MCF 10A (cell line): ENCODE measurements around the gene PAGE1. TPM values are rescaled to one million over a fixed set of nuclear protein-coding genes. Genes with fewer than 3 reads are reported as not detected.
"Not testable (repeated sequence)": the region's sequence is repeated elsewhere in the genome, so short reads cannot be mapped to it uniquely, and the experiment has no call there.

ENCODE experiments used
- BruUV-seq: library from RNA; stranded (reverse); fragments of 400-500 nt; replicated peaks from 2 replicates; lab custom pipeline; 2021; lab: Mats Ljungman, UMichigan
- CTCF ChIA-PET: fragments of 300-600 bp; sonication (Branson Sonifier 250); formaldehyde crosslinking; extraction: SDS; loops from one replicate; lab custom pipeline; 2021; ENCODE audit warnings: antibody characterized with exemption, inconsistent platforms; lab: Yijun Ruan, JAX
- POLR2A ChIA-PET: fragments of 300-600, 350-650 bp; sonication (Branson Sonifier 250); formaldehyde crosslinking; extraction: SDS; loops from one replicate; lab custom pipeline; 2020; ENCODE audit warnings: antibody characterized with exemption, inconsistent platforms; lab: Yijun Ruan, JAX
- DNase-seq: peaks from one replicate; pipeline ENCODE4 v3.0.0-alpha.2; 2018; ENCODE audit not compliant: unreplicated experiment
- H3K27ac Mint-ChIP-seq: one replicate; pipeline ENCODE4 v1.8.0; 2022; ENCODE audit warnings: mild to moderate bottlenecking, low read depth, mixed read lengths; ENCODE audit not compliant: unreplicated experiment
- H3K27me3 Mint-ChIP-seq: one replicate; pipeline ENCODE4 v1.8.0; 2022; ENCODE audit warnings: mixed read lengths; ENCODE audit not compliant: insufficient read depth, unreplicated experiment
- H3K36me3 Mint-ChIP-seq: one replicate; pipeline ENCODE4 v1.8.0; 2022; ENCODE audit warnings: mild to moderate bottlenecking, moderate library complexity, mixed read lengths; ENCODE audit not compliant: insufficient read depth, unreplicated experiment
- H3K4me1 Mint-ChIP-seq: one replicate; pipeline ENCODE4 v1.8.0; 2022; ENCODE audit warnings: mixed read lengths; ENCODE audit not compliant: insufficient read depth, unreplicated experiment
- H3K4me3 Mint-ChIP-seq: one replicate; pipeline ENCODE4 v1.8.0; 2022; ENCODE audit warnings: mild to moderate bottlenecking, moderate library complexity, mixed read lengths; ENCODE audit not compliant: unreplicated experiment
- H3K9me3 Mint-ChIP-seq: one replicate; pipeline ENCODE4 v1.8.0; 2022; ENCODE audit warnings: mixed read lengths; ENCODE audit not compliant: unreplicated experiment
- intact Hi-C: fragments of 100-400 bp; cut with micrococcal nuclease; formaldehyde crosslinking; loops from 2 replicates; pipeline ENCODE4 v1.14.1; 2022
- total RNA-seq: library from RNA; stranded (reverse); gene quantifications from 2 replicates; pipeline ENCODE4 v1.2.3, GENCODE V29; 2022
- TF ChIP-seq, protein P1 (sequence below): fragments of 200-600 bp; IDR thresholded peaks from one replicate; pipeline ENCODE4 v1.8.0; 2022; ENCODE audit warnings: antibody characterized with exemption, mild to moderate bottlenecking; ENCODE audit not compliant: unreplicated experiment

PAGE1 gene
- total RNA-seq, 1 experiment from 2014 or later, result not detected

DNA sequence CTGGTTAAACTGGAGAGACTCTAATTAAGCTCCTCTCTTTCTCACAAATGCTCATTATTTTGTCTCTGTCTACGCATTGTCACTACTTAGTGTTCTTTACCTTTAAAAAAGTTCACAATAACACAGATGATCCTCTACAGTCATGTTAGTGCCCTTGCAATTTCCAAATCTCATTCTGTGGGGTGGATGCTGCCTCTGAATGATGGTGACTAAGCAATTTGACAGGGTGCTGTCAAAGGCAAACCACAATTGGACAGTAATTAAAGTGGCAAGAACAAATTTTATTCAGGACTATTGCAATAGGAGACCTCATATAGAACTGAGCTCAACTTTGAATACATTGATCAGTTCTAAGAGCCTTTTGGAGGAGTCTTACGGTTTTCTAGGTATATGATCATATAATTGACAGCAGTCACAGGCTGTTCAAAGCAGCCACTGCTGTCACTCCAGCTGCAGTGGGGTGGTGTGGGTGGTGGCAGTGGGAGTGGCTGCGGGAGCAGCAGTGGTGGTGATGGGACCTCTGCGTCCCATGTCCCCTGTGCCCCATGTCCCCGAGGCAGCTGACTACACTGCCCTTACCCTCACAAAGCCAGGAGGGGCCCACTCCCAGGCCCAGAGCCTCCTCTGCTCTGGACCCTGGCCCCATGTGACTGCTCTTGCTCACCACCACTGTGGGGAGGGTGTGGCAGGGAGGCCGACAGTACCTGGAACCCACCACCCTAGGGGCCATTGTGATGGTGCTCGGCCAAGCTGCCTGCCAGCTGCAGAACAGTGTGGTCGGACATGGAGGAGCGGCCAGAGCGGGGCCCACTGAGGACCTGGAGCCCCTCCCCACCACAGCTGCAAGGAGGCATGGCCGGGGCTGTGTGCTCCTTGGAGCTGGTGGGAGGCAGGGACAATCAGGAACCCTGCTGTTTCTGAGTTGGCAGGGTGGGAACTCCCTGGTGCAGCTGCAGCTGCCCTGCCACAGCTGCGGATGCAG lies 30.4 kb upstream of the PAGE1 start:
- TF ChIP-seq, protein P1, sequence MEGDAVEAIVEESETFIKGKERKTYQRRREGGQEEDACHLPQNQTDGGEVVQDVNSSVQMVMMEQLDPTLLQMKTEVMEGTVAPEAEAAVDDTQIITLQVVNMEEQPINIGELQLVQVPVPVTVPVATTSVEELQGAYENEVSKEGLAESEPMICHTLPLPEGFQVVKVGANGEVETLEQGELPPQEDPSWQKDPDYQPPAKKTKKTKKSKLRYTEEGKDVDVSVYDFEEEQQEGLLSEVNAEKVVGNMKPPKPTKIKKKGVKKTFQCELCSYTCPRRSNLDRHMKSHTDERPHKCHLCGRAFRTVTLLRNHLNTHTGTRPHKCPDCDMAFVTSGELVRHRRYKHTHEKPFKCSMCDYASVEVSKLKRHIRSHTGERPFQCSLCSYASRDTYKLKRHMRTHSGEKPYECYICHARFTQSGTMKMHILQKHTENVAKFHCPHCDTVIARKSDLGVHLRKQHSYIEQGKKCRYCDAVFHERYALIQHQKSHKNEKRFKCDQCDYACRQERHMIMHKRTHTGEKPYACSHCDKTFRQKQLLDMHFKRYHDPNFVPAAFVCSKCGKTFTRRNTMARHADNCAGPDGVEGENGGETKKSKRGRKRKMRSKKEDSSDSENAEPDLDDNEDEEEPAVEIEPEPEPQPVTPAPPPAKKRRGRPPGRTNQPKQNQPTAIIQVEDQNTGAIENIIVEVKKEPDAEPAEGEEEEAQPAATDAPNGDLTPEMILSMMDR, result no peak
- BruUV-seq, result no TSS peak
- H3K27ac Mint-ChIP-seq, result no peak overlapping the region
- H3K4me1 Mint-ChIP-seq, result no peaks in the 10 kb centered on the region
- no peaks in the 10 kb centered on the region for H3K9me3 Mint-ChIP-seq
- H3K36me3 Mint-ChIP-seq, result no peaks in the 10 kb centered on the region
- peaks cover 11% of the 10 kb centered on the region for H3K27me3 Mint-ChIP-seq
- no peak for DNase-seq
- ChIA-PET POLR2A (no interaction called here), CTCF (no interaction called here)
- intact Hi-C loops, result no loop called here
- H3K4me3 Mint-ChIP-seq, result no peak overlapping the region

GRCh38 chrX:49725401-49725800 lies 29.6 kb upstream of the PAGE1 start:
- DNase-seq, result no peak
- TF ChIP-seq, protein P1, result no peak
- ChIA-PET POLR2A (no interaction called here), CTCF (no interaction called here)
- Mint-ChIP-seq H3K27me3 (peaks cover 19% of the 10 kb centered on the region), H3K27ac (no peak overlapping the region), H3K36me3 (no peaks in the 10 kb centered on the region), H3K9me3 (no peaks in the 10 kb centered on the region), H3K4me1 (no peaks in the 10 kb centered on the region), H3K4me3 (no peak overlapping the region)
- intact Hi-C loops, result no loop called here
- BruUV-seq, result no TSS peak

DNA sequence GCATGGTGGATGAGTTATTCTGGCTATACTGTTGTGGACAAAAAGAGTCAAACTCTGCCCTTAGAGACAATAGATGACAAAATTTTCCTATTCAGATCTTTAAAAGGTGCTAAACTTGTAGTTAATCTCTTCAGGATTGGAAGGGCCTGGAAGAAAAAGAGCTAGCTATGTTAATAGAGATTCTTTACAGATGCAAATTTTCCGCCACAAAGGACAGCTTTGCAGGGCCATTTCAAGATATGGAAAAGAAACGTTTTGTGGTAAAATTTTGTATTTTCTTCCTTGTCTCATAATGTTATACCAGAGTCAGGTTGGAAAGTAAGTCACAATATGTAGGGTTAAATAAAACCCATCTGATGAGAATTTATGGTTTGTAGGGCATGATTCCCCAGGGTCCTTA lies 24.3 kb upstream of the PAGE1 start:
- H3K9me3 Mint-ChIP-seq, H3K27ac Mint-ChIP-seq, BruUV-seq, intact Hi-C loops, H3K4me3 Mint-ChIP-seq, H3K36me3 Mint-ChIP-seq, H3K4me1 Mint-ChIP-seq, CTCF ChIA-PET, DNase-seq, POLR2A ChIA-PET: not testable (repeated sequence)
- H3K27me3 Mint-ChIP-seq, result peaks cover 49% of the 10 kb centered on the region

GRCh38 chrX:49712577-49712976 lies 16.8 kb upstream of the PAGE1 start:
- intact Hi-C loops, result no loop called here
- ChIA-PET CTCF (interaction anchor here (0.7 kb wide), 1 partner anchor 824 kb away, joined by 3 read pairs; no protein-coding TSS in a partner anchor), POLR2A (no interaction called here)
- Mint-ChIP-seq H3K36me3 (no peaks in the 10 kb centered on the region), H3K4me3 (no peak overlapping the region), H3K27me3 (peaks cover 70% of the 10 kb centered on the region), H3K9me3 (no peaks in the 10 kb centered on the region), H3K27ac (no peak overlapping the region), H3K4me1 (no peaks in the 10 kb centered on the region)
- BruUV-seq, result no TSS peak
- TF ChIP-seq, protein P1, result no peak
- no peak for DNase-seq
